Tibial nerve (tissue), 3 donors: Measurements from ENCODE around the gene FILIP1.

Experiments
- POLR2A ChIP-seq, 2 donors: fragments of 450-650 bp; IDR thresholded peaks; one replicate each; pipeline ENCODE4 v1.6.1; 2017; ENCODE audit warnings: antibody characterized with exemption in 2 of 2, mild to moderate bottlenecking in 2 of 2, moderate library complexity in 2 of 2
- TF ChIP-seq, protein P1 (sequence below), 5 experiments: fragments of 200-600 bp in 3 of 5; fragments of 450-650 bp in 2 of 5; sonication (generic) in 3 of 5; IDR thresholded peaks; one replicate each; pipeline ENCODE4 v1.5.1; 2016 to 2019; ENCODE audit warnings: antibody characterized with exemption in 5 of 5, mild to moderate bottlenecking in 3 of 5, moderate library complexity in 2 of 5

DNA sequence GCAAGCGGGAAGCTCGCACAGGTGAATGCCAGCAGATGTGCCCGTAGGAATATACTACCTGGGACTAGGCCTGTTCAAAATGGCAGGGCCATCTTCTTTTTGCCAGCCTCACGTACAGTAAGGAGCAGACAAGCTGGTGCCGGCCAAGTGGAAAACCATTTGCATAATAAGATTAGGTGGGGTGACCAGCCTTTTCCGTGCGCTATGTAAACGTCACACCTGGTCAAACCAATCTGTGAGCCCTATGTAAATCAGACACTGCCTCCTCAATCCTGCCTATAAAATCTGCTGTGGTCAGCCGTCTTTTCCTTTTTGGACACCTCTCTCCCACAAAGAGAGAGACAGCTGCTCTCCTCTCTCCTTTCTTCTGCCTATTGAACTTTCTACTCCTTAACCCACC lies 148.2 kb downstream of the FILIP1 start:
- no peak for TF ChIP-seq POLR2A (IDR thresholded peaks at IDR 0.05)
- TF ChIP-seq, protein P1, sequence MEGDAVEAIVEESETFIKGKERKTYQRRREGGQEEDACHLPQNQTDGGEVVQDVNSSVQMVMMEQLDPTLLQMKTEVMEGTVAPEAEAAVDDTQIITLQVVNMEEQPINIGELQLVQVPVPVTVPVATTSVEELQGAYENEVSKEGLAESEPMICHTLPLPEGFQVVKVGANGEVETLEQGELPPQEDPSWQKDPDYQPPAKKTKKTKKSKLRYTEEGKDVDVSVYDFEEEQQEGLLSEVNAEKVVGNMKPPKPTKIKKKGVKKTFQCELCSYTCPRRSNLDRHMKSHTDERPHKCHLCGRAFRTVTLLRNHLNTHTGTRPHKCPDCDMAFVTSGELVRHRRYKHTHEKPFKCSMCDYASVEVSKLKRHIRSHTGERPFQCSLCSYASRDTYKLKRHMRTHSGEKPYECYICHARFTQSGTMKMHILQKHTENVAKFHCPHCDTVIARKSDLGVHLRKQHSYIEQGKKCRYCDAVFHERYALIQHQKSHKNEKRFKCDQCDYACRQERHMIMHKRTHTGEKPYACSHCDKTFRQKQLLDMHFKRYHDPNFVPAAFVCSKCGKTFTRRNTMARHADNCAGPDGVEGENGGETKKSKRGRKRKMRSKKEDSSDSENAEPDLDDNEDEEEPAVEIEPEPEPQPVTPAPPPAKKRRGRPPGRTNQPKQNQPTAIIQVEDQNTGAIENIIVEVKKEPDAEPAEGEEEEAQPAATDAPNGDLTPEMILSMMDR (IDR thresholded peaks at IDR 0.05), result no peak
